Keratinocyte (primary cell): ENCODE data around the gene BCAS1. TPM values are rescaled to one million over a fixed set of nuclear protein-coding genes. Genes with fewer than 3 reads are reported as not detected.

Experiments
- DNase-seq: peaks from one replicate; pipeline ENCODE4 v3.0.0-alpha.2; 2011; ENCODE audit warnings: low read depth, missing footprints, low spot score
- FAIRE-seq: peaks from 2 replicates; lab custom pipeline; 2011; peaks lifted over from hg19 to GRCh38; lab: Jason Lieb, UNC
- H2AFZ ChIP-seq: 2 replicates; pipeline ENCODE4 v1.6.0; 2012; ENCODE audit warnings: low read length, control low read depth, inconsistent platforms; ENCODE audit not compliant: control insufficient read depth
- H3K27ac ChIP-seq: 2 replicates; pipeline ENCODE4 v1.5.1; 2011; ENCODE audit warnings: low read length; ENCODE audit not compliant: control insufficient read depth, insufficient read depth
- H3K27me3 ChIP-seq: 3 replicates; pipeline ENCODE4 v1.6.0; 2011; ENCODE audit warnings: low read length; ENCODE audit not compliant: control insufficient read depth, insufficient read depth; ENCODE audit errors: extremely low read depth
- H3K36me3 ChIP-seq, 2 experiments: 2 replicates in 1 of 2; 3 replicates in 1 of 2; pipeline ENCODE4 v1.5.1; 2011; ENCODE audit warnings: low read length in 2 of 2, mild to moderate bottlenecking in 1 of 2; ENCODE audit not compliant: control insufficient read depth in 2 of 2, insufficient read depth in 2 of 2; ENCODE audit errors: extremely low read depth in 1 of 2
- H3K4me1 ChIP-seq: 3 replicates; pipeline ENCODE4 v1.5.1; 2011; ENCODE audit warnings: low read length; ENCODE audit not compliant: control insufficient read depth, insufficient read depth; ENCODE audit errors: extremely low read depth
- H3K4me2 ChIP-seq: 3 replicates; pipeline ENCODE4 v1.6.0; 2011; ENCODE audit warnings: low read depth, low read length; ENCODE audit not compliant: control insufficient read depth, insufficient read depth; ENCODE audit errors: extremely low read depth
- H3K4me3 ChIP-seq, 3 experiments: fragments of 200-600 bp in 1 of 3; sonication (generic) in 1 of 3; 2 replicates in 2 of 3; 3 replicates in 1 of 3; pipeline ENCODE4 v1.5.1; 2011 to 2016; ENCODE audit warnings: low read length in 3 of 3, mild to moderate bottlenecking in 3 of 3, control low read depth in 2 of 3, inconsistent platforms in 1 of 3, low read depth in 1 of 3, mixed read lengths in 1 of 3, mixed run types in 1 of 3, moderate library complexity in 1 of 3; ENCODE audit not compliant: control insufficient read depth in 2 of 3, insufficient read depth in 2 of 3; ENCODE audit errors: extremely low read depth in 1 of 3
- H3K79me2 ChIP-seq: 2 replicates; pipeline ENCODE4 v1.6.0; 2012; ENCODE audit warnings: low read length; ENCODE audit not compliant: control insufficient read depth, insufficient read depth
- H3K9ac ChIP-seq: 3 replicates; pipeline ENCODE4 v1.6.0; 2011; ENCODE audit warnings: low read length; ENCODE audit not compliant: control insufficient read depth, insufficient read depth; ENCODE audit errors: extremely low read depth
- H3K9me1 ChIP-seq: 3 replicates; pipeline ENCODE4 v1.6.0; 2011; ENCODE audit warnings: low read length; ENCODE audit not compliant: control insufficient read depth, insufficient read depth; ENCODE audit errors: extremely low read depth
- H3K9me3 ChIP-seq: 2 replicates; pipeline ENCODE4 v1.5.1; 2012; ENCODE audit warnings: low read depth, low read length; ENCODE audit not compliant: control insufficient read depth
- H4K20me1 ChIP-seq: 3 replicates; pipeline ENCODE4 v1.6.0; 2011; ENCODE audit warnings: low read length; ENCODE audit not compliant: control insufficient read depth, insufficient read depth; ENCODE audit errors: extremely low read depth
- CTCF ChIP-seq, 3 experiments: IDR thresholded peaks in 1 of 3; conservative IDR thresholded peaks in 1 of 3; optimal IDR thresholded peaks in 1 of 3; 2 replicates in 2 of 3; 3 replicates in 1 of 3; pipeline versions ENCODE3 to v1.5.1; 2011; ENCODE audit warnings: low read length in 3 of 3, mild to moderate bottlenecking in 3 of 3, moderate library complexity in 2 of 3, control low read depth in 1 of 3, inconsistent platforms in 1 of 3; ENCODE audit not compliant: insufficient read depth in 2 of 3; ENCODE audit errors: extremely low read depth in 1 of 3
- EZH2 ChIP-seq: IDR thresholded peaks from one replicate; pipeline ENCODE4 v1.6.1; 2012; ENCODE audit warnings: inconsistent platforms, mild to moderate bottlenecking, low read length, moderate library complexity
- dilution Hi-C: fragments of 300-500 bp; cut with MboI; formaldehyde crosslinking; loops from one replicate; pipeline ENCODE4 v1.7.0; 2020; ENCODE audit warnings: low sequenced_read_pairs; ENCODE audit not compliant: extremely low pct_ligation_motif_present
- polyA plus RNA-seq, 5 experiments: library from polyadenylated mRNA; depleted of rRNA in 3 of 5; stranded (reverse) in 3 of 5; stranded (forward) in 1 of 5; unstranded in 1 of 5; fragments of >200 nt; gene quantifications; 1 replicate in 1 of 5; 2 replicates in 3 of 5; 3 replicates in 1 of 5; pipeline versions ENCODE4 v1.2.1 to v1.2.3, GENCODE V29; 2011 to 2012; ENCODE audit warnings: missing spikeins in 2 of 5, low read depth in 1 of 5, low replicate concordance in 1 of 5

The BCAS1 gene
- polyA plus RNA-seq, 1 donor (not counting 4 experiments of a cell fraction or from before 2014, with no cell fraction given), result not detected

DNA sequence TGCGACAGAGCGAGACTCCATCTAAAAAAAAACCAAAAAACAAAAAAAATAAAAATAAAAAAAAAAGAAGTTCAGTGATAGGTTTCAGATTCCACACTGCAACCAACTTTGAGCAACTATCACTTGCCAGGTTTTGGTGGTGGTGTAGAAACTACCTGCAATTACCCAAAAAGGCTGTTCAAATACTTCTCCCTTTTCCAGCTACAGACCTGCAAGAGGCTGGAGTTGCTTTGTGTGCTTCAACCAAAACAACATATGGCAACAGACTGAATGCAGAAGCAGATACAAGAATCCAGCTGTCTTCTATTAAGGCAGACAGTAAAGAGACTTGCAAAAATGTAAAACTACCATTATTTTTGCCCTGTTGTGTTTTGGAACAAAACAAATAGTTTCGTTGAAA, 9.3 kb upstream of the BCAS1 start:
- DNase-seq (no peak), FAIRE-seq (no peak)
- H3K27me3 ChIP-seq, result no peaks in the 10 kb centered on the region
- no peak overlapping the region for H2AFZ ChIP-seq
- dilution Hi-C loops, result no loop called here
- no peak overlapping the region for H3K9ac ChIP-seq
- TF ChIP-seq EZH2 (no peak), CTCF (optimal IDR thresholded peaks at IDR 0.05 in 1 of 3, IDR thresholded peaks at IDR 0.05 in 1 of 3, conservative IDR thresholded peaks at IDR 0.05 in 1 of 3; ENCODE audit: extremely low read depth in 1 of 3, insufficient read depth in 2 of 3, low read length in 3 of 3) (no peak)
- H3K4me1 ChIP-seq, result no peaks in the 10 kb centered on the region
- H3K4me3 ChIP-seq, result no peak overlapping the region
- H3K9me1 ChIP-seq, result no peaks in the 10 kb centered on the region
- no peaks in the 10 kb centered on the region for H3K9me3 ChIP-seq
- no peaks in the 10 kb centered on the region for H3K79me2 ChIP-seq
- no peaks in the 10 kb centered on the region for H4K20me1 ChIP-seq
- no peak overlapping the region for H3K27ac ChIP-seq
- H3K4me2 ChIP-seq, result no peak overlapping the region
- no peaks in the 10 kb centered on the region for H3K36me3 ChIP-seq

DNA sequence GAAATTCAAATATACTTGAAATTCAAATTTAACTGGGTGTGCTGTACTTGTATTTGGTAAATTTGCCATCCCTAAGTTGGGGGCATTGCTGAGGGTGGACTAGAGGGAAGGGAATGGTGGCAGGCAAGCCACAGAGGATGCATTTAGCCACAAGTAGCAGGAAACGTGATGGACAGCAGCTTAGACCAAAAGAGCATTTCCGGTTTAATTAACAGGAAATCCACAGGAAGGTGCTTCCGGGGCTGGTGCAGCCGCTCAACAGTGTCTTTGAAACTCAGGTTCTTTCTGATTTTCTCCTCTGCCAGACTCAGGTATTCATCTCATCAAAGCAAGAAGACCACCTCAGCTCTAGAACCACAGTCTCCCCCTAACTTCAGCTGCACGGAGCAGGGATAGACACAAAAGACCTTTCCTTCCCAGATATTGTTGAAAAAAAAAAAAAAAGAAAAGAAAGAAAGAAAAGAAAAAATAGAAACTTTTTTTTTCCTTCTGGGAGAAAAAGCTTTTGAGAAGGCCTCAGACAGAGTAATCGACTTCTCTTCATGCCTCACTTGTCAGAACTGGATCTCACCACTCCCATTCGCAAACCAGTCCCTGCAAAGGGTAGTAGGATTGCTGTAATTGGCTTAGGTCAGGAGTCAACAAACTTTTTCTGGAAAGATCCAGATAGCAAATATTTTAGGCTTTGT, 8.0 kb upstream of the BCAS1 start:
- no peak for FAIRE-seq
- no peak for TF ChIP-seq CTCF (optimal IDR thresholded peaks at IDR 0.05 in 1 of 3, IDR thresholded peaks at IDR 0.05 in 1 of 3, conservative IDR thresholded peaks at IDR 0.05 in 1 of 3; ENCODE audit: extremely low read depth in 1 of 3, insufficient read depth in 2 of 3, low read length in 3 of 3)
- no peak for TF ChIP-seq EZH2
- H3K27ac ChIP-seq, result no peak overlapping the region

More for the DNA sequence above, 8.0 kb upstream of the BCAS1 start:
- Histone ChIP-seq H3K4me3 (no peak overlapping the region), H3K9me1 (no peaks in the 10 kb centered on the region), H3K4me2 (no peak overlapping the region), H4K20me1 (no peaks in the 10 kb centered on the region), H3K4me1 (no peaks in the 10 kb centered on the region), H3K36me3 (no peaks in the 10 kb centered on the region), H3K27me3 (no peaks in the 10 kb centered on the region), H3K79me2 (no peaks in the 10 kb centered on the region), H2AFZ (no peak overlapping the region), H3K9ac (no peak overlapping the region), H3K9me3 (no peaks in the 10 kb centered on the region)
- dilution Hi-C loops, result no loop called here
- DNase-seq, result no peak
